ENCODE results near the gene FER. TPM values are rescaled to one million over a fixed set of nuclear protein-coding genes. Genes with fewer than 3 reads are reported as not detected.
"Not testable (repeated sequence)": the region's sequence is repeated elsewhere in the genome, so short reads cannot be mapped to it uniquely, and the experiment has no call there.

The FER gene
- total and polyA plus RNA-seq, 3 donors from 2014 or later, result 17.5 to 40.4 (median 39.8) TPM

- Histone ChIP-seq H3K4me1 (no peaks in the 10 kb centered on the region), H3K27me3 (no peaks in the 10 kb centered on the region), H3K27ac (no peak overlapping the region), H3K4me3 (no peak overlapping the region), H3K36me3 (ENCODE audit: low read depth, missing control alignments) (no peaks in the 10 kb centered on the region), H3K9me3 (no peaks in the 10 kb centered on the region)
- intact Hi-C loops (cut with DNase I; ENCODE audit: low total_unique reads), result no loop called here
- TF ChIP-seq POLR2A (IDR thresholded peaks at IDR 0.05) (no peak), CTCF (IDR thresholded peaks at IDR 0.05) (no peak)
- DNase-seq, result no peak
- WGBS, 2 donors, result 86 to 98% methylated on average over 2 of the region's 2 CpGs
Observed at GRCh38 chr5:108773330-108773729, 25.6 kb downstream of the FER start.

GRCh38 chr5:108774079-108774478 lies 26.4 kb downstream of the FER start:
- WGBS, 2 donors, result 89 to 95% methylated on average over 2 of the region's 2 CpGs
- intact Hi-C loops (cut with DNase I; ENCODE audit: low total_unique reads); H3K4me1 ChIP-seq; H3K9me3 ChIP-seq; H3K27ac ChIP-seq; H3K36me3 ChIP-seq (ENCODE audit: low read depth, missing control alignments); H3K4me3 ChIP-seq; DNase-seq; H3K27me3 ChIP-seq: not testable (repeated sequence)

- H3K9me3 ChIP-seq; H3K36me3 ChIP-seq (ENCODE audit: low read depth, missing control alignments); H3K27ac ChIP-seq; intact Hi-C loops (cut with DNase I; ENCODE audit: low total_unique reads); H3K4me1 ChIP-seq; DNase-seq; H3K27me3 ChIP-seq; H3K4me3 ChIP-seq: not testable (repeated sequence)
- WGBS, 2 donors, result 94 to 100% methylated on average over 3 of the region's 3 CpGs
Observed at GRCh38 chr5:108777582-108777981, 29.9 kb downstream of the FER start.

- H3K36me3 ChIP-seq (ENCODE audit: low read depth, missing control alignments); H3K9me3 ChIP-seq; H3K27ac ChIP-seq; intact Hi-C loops (cut with DNase I; ENCODE audit: low total_unique reads); DNase-seq; H3K4me1 ChIP-seq; H3K27me3 ChIP-seq; H3K4me3 ChIP-seq: not testable (repeated sequence)
- 94 to 97% methylated on average over 4 of the region's 4 CpGs for WGBS, 2 donors
Observed at GRCh38 chr5:108784577-108784976, 36.9 kb downstream of the FER start.

GRCh38 chr5:108786806-108787483 lies 39.2 kb downstream of the FER start:
- no peak for DNase-seq
- intact Hi-C loops (cut with DNase I; ENCODE audit: low total_unique reads), result no loop called here
- WGBS, 2 donors, result 88 to 93% methylated on average over 9 to 12 of the region's 12 CpGs
- Histone ChIP-seq H3K9me3 (no peaks in the 10 kb centered on the region), H3K4me3 (no peak overlapping the region), H3K36me3 (ENCODE audit: low read depth, missing control alignments) (no peaks in the 10 kb centered on the region), H3K27me3 (no peaks in the 10 kb centered on the region), H3K4me1 (no peaks in the 10 kb centered on the region), H3K27ac (no peak overlapping the region)
- TF ChIP-seq POLR2A (IDR thresholded peaks at IDR 0.05) (no peak), CTCF (IDR thresholded peaks at IDR 0.05) (no peak)

- no peak overlapping the region for H3K27ac ChIP-seq
- intact Hi-C loops (cut with DNase I; ENCODE audit: low total_unique reads), result no loop called here
Observed at GRCh38 chr5:108788142-108788541, 40.4 kb downstream of the FER start.

More at GRCh38 chr5:108788142-108788541, 40.4 kb downstream of the FER start:
- Histone ChIP-seq H3K4me1 (no peaks in the 10 kb centered on the region), H3K27me3 (no peaks in the 10 kb centered on the region), H3K36me3 (ENCODE audit: low read depth, missing control alignments) (no peaks in the 10 kb centered on the region), H3K4me3 (no peak overlapping the region), H3K9me3 (no peaks in the 10 kb centered on the region)
- 96 to 97% methylated on average over 4 to 7 of the region's 7 CpGs for WGBS, 2 donors
- DNase-seq, result no peak
- TF ChIP-seq POLR2A (IDR thresholded peaks at IDR 0.05), result no peak
- no peak for TF ChIP-seq CTCF (IDR thresholded peaks at IDR 0.05)
